Fibroblast of peridontal ligament (primary cell): ENCODE data around the gene PSKH1.
"Not testable (repeated sequence)": the region's sequence is repeated elsewhere in the genome, so short reads cannot be mapped to it uniquely, and the experiment has no call there.

ENCODE experiments used
- DNase-seq: peaks from one replicate; pipeline ENCODE4 v3.0.0-alpha.2; 2010; ENCODE audit errors: extremely low read depth

Gene PSKH1

DNA sequence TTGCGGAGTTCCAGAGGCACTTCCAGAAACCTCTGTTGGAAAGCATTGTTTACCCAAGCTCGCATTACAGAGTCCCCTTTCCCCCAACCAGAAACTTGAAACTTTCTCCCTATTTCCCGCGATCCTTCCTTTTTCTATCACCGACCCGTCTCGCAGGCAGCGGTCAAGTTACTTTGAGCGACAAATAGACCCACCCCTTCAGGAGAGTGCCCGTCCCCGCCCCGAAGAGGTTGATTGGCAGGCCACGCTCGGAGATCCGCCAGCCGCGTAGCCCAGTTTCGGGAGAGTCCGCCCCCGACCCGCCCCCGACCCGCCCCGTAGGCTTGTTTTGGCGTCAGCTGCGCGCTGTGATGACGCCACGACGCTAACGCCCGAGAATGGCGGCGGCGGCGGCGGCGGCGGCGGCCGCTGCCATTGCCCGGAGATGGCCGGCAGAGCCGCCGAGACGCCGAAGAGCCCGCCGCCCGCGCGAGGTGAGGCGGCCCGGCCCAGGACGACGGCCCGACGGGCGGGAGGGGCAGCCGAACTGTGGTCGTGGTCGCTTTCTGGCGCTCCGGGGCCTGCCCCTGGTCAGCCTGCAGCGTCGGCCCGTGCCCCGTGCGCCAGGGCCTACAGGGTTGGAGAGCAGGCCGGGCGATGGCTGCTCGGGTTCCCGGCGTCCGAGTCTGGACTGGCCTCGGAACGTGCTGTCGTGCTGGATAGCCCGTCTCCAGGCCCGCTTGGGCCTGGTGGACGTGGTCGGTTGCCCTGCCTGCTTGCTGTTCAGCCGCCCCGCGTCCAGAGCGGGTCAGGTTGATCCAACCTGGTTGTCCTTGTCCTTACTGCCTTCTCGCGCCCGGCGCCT, at the start of gene PSKH1:
PSKH1 (plus strand) TSS at position 356 of the 844 bp plus-strand sequence. CDS start 15,496 bp downstream, outside the sequence.
- peak; percentile 89 for DNase-seq

DNA sequence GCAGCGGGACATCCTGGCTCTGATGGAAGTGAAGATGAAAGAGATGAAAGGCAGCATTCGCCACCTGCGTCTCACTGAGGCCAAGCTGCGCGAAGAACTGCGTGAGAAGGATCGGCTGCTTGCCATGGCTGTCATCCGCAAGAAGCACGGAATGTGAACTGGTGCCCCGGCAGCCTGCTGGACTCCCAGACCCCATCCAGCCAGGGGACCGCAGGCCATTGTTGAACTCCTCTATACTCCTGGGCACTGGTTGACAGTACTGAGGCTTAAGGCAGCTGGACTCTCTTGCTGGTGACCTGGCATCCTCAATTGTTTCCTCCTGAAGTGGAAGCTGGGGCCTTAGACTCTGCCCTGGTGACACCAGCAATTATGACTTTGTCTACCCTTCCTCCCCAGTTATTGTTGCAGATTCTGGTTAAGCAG, 49.7 kb upstream of the PSKH1 start:
- peak; percentile 31 for DNase-seq

- peak; percentile 52 for DNase-seq
These were observed 48.6 kb upstream of the PSKH1 start for GRCh38 chr16:67844497-67844896.

GRCh38 chr16:67845291-67846062, 47.6 kb upstream of the PSKH1 start:
- DNase-seq = no peak

DNA sequence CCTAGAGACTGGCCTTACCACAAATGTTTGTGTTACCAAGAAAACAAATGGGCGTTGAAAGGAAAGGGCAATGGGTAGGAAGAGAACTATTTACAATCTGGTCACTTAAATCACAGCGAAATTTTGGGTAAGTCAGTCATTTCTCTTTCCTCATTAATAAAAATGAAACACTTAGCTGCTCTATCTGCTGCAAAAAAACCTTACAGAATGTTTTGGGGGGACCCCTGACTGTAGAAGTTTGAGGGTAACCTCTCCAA, 47.1 kb upstream of the PSKH1 start:
- DNase-seq = no peak

- DNase-seq = peak; percentile 87
These were observed 46.6 kb upstream of the PSKH1 start, which contains the start of gene NUTF2 for GRCh38 chr16:67846320-67847063. Gene NUTF2, plus strand, starts transcription at chr16:67846933. Its CDS starts 18,198 bp downstream, at chr16:67865131.

- peak; percentile 28 for DNase-seq
These were observed 45.8 kb upstream of the PSKH1 start, which contains the start of gene CENPT for GRCh38 chr16:67847064-67847861. Gene CENPT, minus strand, starts transcription at chr16:67847693. Its CDS starts 13,834 bp downstream, at chr16:67833859.

DNA sequence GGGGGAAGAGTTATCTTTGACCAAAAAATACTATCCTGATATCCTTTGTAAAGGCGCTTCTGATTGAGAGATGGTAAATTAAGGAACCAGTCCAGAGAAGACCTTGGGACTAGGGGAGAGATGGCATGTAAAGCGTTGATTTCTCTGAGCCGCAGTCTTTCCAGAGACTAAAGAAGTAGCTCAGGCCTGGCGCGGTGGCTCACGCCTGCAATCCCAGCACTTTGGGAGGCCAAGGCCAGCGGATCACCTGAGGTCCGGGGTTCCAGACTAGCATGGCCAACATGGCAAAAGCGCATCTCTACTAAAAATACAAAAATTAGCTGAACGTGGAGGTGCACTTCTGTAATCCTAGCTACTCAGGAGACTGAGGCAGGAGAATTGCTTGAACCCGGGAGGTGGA, 44.9 kb upstream of the PSKH1 start:
- no peak for DNase-seq

GRCh38 chr16:67853670-67854069, 39.4 kb upstream of the PSKH1 start:
- DNase-seq = no peak

DNA sequence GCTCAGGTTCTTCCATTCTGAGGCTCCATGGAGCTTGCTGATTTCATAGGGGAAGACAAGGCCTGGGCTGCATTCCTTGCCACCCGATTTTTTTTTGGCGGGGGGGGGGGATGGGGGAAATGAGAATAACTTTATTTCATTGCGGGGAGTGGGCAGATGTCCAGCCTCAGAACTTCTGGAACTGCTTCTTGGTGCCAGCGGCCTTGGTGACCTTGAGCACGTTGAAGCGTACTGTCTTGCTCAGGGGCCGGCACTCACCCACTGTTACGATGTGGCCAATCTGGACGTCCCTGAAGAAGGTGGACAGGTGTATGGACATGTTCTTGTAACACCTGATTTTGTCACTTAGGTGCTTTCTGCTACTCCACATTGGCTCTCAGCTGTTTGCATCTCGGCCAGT, 37.3 kb upstream of the PSKH1 start:
- no peak for DNase-seq

- no peak for DNase-seq
These were observed 36.0 kb upstream of the PSKH1 start for GRCh38 chr16:67856927-67857546.

DNA sequence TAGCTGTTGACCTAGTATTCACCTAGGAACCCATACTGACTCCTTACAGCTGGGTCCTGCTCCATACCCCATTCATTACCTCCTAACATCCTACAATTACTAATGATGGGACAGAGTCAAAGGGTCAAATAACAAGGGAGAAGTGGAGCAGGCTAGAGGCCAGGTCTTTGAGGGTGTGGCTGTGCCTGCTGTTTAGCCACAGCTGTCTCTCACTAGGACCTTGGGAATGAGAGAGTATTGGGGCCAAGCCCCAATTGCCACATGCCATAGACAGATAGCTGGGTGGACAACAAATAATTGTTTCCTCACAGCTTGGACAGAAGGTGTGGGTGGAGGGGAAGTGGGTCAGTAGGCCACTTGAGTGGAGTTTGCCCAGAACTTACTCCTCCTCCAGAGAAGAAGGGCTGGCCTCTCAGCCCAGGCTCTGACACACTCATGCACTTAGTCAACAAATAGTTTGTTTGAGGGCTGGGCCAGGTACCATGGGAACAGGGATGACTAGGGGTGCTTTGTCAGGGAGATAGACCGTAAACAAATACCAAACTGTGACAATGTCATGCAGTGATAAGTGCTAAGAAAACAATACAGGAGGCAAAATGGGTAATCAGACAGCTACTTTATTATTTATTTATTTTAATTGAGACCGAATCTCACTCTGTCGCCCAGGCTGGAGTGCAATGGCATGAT, 35.4 kb upstream of the PSKH1 start:
- peak; percentile 84 for DNase-seq

DNA sequence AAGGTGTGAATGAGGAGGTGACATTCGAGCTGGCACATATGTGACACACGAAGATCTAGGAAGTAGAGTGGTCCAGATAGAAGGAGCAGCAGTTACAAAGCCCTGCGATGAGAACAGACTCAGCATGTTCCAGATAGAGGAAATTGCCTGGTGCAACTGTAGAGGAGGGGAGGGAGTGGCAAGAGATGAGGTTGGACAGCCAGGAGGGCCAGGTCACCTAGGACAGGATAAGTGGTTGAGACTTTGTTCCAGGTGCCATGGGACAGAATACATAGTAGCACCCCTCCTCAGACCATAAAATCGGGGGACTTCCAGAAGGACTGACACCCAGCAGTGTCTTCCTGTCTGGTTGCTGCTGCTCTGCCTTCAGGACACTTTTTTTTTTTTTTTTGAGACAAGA, 34.6 kb upstream of the PSKH1 start:
- no peak for DNase-seq

DNA sequence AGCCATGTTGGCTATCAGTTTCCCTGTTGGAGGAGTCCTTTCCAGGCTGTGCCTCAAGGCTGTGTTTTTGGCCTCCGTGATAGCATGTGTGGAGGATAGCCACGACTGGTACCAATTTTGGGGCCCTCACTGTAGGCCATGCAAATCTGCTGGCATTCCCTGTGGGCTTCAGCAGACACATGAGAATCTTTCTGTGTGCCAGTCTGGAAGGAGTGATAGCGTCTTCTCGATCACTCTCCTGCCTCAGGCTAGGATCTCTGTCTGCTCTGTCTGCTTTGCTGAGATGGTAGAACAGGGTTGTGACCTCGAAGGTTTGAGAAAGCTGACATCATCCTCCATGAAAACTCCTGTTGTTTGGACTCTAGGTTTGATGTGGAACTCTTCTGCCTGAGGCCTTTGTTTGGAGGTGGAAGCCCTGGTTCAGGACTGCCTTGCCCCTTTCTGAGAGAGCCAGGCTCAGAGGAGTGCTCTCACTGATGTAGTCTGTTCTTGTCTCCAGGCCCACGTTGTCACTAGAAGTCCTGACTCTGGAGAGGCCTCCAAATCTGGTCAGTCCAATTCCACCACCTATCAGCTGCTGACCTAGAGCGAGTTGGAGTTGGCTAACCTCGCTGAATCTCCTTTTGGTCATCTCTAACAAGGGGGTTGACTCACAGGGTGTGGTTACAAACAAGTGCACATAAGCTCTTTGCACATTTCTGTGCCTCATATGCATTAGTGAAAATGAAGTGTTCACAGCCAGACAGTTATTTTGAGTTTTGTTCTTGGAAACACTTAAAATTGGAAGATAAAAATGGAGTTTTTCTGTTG, 32.3 kb upstream of the PSKH1 start:
- DNase-seq = peak; percentile 58

DNA sequence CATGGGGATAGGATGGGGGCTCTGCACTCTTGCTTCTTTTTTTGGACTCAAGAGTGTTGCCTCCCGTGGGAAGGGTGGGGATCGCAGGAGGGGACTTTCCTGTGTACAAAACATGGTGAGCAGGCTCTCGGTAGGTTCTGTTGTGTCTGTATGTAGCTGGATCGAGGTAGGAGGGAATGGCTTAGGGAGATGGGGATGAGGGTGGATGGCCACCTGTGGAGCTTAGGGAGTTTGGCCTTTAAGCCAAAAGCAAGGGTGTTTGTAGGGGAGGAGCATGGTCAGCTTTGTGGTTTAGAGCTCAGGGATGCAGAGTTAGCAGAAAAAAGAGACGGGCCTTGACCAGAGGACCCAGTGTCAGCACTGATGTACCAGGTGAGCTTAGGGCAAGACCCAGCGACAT, 31.2 kb upstream of the PSKH1 start:
- DNase-seq = no peak

- DNase-seq = peak; percentile 87
These were observed 30.2 kb upstream of the PSKH1 start for GRCh38 chr16:67862623-67863583.

- DNase-seq = not testable (repeated sequence)
These were observed 29.0 kb upstream of the PSKH1 start for GRCh38 chr16:67864044-67864443.

DNA sequence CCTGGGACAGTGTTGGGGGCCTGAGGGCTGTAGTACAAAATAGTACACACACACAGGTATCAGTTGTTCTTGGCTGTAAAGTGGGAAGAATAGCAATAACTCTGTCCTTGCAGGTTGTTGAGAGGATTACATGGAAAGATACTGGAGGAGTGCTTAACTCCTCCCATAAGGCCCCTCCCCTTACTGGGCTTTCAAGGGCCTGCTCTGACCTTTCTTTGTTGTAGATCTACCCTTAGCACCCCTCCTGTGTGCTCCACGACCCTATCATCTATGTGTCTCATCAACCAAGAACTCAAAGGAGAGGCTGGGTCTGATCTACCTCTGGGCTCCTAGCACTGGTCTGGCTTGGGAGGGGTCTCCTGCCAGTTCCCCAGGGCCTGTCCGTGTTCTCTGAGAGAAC, 28.5 kb upstream of the PSKH1 start:
- no peak for DNase-seq
